DMS153 (cell line): ENCODE data around the gene STMN3.

Experiments used
- DNase-seq: peaks from one replicate; lab custom pipeline; 2025; lab: John Stamatoyannopoulos, UW

The STMN3 gene

GRCh38 chr20:63692436-63693082 lies 39.3 kb upstream of the STMN3 start:
- DNase-seq, result no peak

- DNase-seq, result no peak
Observed at GRCh38 chr20:63691711-63692435, 38.6 kb upstream of the STMN3 start.

- DNase-seq, result no peak
Observed at GRCh38 chr20:63690898-63691710, 37.9 kb upstream of the STMN3 start.

- DNase-seq, result no peak
Observed at GRCh38 chr20:63690003-63690897, 37.0 kb upstream of the STMN3 start.

- no peak for DNase-seq
Observed at GRCh38 chr20:63689046-63690002, 36.1 kb upstream of the STMN3 start.

- DNase-seq, result no peak
Observed at GRCh38 chr20:63688228-63689045, 35.2 kb upstream of the STMN3 start.

GRCh38 chr20:63687419-63688178 lies 34.4 kb upstream of the STMN3 start:
- no peak for DNase-seq

- DNase-seq, result no peak
Observed at GRCh38 chr20:63686492-63687321, 33.5 kb upstream of the STMN3 start.

GRCh38 chr20:63686094-63686491 lies 32.9 kb upstream of the STMN3 start:
- no peak for DNase-seq

- DNase-seq, result no peak
Observed at GRCh38 chr20:63685269-63686026, 32.2 kb upstream of the STMN3 start.

- no peak for DNase-seq
Observed at GRCh38 chr20:63682384-63683139, 29.3 kb upstream of the STMN3 start.

- DNase-seq, result no peak
Observed at GRCh38 chr20:63681609-63682142, 28.5 kb upstream of the STMN3 start.

GRCh38 chr20:63680857-63681608 lies 27.8 kb upstream of the STMN3 start:
- no peak for DNase-seq

GRCh38 chr20:63680427-63680826 lies 27.2 kb upstream of the STMN3 start:
- no peak for DNase-seq

- DNase-seq, result no peak
Observed at GRCh38 chr20:63679799-63680305, 26.6 kb upstream of the STMN3 start.
